Measurements from ENCODE around the gene BPTF. TPM values are rescaled to one million over a fixed set of nuclear protein-coding genes. Genes with fewer than 3 reads are reported as not detected.

BPTF gene, protein sequence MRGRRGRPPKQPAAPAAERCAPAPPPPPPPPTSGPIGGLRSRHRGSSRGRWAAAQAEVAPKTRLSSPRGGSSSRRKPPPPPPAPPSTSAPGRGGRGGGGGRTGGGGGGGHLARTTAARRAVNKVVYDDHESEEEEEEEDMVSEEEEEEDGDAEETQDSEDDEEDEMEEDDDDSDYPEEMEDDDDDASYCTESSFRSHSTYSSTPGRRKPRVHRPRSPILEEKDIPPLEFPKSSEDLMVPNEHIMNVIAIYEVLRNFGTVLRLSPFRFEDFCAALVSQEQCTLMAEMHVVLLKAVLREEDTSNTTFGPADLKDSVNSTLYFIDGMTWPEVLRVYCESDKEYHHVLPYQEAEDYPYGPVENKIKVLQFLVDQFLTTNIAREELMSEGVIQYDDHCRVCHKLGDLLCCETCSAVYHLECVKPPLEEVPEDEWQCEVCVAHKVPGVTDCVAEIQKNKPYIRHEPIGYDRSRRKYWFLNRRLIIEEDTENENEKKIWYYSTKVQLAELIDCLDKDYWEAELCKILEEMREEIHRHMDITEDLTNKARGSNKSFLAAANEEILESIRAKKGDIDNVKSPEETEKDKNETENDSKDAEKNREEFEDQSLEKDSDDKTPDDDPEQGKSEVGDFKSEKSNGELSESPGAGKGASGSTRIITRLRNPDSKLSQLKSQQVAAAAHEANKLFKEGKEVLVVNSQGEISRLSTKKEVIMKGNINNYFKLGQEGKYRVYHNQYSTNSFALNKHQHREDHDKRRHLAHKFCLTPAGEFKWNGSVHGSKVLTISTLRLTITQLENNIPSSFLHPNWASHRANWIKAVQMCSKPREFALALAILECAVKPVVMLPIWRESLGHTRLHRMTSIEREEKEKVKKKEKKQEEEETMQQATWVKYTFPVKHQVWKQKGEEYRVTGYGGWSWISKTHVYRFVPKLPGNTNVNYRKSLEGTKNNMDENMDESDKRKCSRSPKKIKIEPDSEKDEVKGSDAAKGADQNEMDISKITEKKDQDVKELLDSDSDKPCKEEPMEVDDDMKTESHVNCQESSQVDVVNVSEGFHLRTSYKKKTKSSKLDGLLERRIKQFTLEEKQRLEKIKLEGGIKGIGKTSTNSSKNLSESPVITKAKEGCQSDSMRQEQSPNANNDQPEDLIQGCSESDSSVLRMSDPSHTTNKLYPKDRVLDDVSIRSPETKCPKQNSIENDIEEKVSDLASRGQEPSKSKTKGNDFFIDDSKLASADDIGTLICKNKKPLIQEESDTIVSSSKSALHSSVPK (N-terminal part only)
- 10 to 100 TPM; 50.1 to 79.9 (median 69.4) TPM for total RNA-seq

DNA sequence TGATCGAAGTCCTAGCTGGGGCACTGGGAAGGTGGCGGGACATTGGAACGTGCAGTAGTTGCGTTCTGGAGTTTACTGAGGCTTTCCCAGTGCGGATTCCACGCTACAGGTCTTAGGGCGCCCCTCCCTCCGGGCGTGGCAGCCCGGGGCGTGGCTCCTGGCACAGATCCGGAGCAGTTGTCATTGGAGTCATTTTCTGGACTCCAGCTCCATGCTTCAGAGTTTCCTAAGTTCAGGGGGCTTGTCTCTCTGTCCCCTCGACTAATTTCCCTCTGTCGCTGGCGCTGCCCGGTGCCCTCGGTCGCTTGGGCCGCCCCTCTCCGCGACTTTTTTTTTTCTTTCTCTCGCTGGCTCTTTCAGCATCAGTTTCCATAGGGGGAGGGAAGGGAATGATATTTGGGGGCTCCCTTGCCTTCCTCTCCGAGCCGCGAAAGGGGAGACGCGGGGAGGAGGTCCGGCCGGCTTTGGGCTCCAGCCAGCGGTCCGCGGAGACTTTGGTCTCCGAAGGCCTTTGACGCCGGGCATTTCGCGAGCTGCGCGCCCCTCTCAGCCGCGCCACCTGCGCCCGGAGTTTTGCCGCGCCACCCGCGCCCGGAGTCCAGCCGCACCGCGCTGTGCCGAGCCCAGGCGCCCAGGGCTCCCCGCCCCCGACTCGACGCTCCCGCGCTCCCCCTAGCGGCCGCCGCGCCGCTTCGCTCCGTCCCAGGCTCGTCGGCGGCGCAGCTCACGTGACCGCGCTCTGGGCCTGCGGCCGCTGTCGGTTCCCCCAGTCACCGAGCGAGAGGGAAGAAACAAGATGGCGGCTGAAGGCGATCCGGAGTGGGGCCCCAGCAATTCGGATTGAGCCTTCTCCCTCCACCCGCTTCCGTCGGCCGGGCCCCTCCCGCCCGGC lies at the start of gene BPTF:
BPTF (plus strand) TSS at position 769 of the 892 bp plus-strand sequence. CDS start 222 bp downstream, outside the sequence.
- intact Hi-C loops (cut with DNase I; ENCODE audit: low total_unique reads) = no loop called here
- DNase-seq (ENCODE audit: low spot score in 2 of 2) = peak; percentile 85 to 98
- 1% methylated on average over 35 to 50 of the region's 88 CpGs for WGBS, 2 donors
- TF ChIP-seq, protein P1, sequence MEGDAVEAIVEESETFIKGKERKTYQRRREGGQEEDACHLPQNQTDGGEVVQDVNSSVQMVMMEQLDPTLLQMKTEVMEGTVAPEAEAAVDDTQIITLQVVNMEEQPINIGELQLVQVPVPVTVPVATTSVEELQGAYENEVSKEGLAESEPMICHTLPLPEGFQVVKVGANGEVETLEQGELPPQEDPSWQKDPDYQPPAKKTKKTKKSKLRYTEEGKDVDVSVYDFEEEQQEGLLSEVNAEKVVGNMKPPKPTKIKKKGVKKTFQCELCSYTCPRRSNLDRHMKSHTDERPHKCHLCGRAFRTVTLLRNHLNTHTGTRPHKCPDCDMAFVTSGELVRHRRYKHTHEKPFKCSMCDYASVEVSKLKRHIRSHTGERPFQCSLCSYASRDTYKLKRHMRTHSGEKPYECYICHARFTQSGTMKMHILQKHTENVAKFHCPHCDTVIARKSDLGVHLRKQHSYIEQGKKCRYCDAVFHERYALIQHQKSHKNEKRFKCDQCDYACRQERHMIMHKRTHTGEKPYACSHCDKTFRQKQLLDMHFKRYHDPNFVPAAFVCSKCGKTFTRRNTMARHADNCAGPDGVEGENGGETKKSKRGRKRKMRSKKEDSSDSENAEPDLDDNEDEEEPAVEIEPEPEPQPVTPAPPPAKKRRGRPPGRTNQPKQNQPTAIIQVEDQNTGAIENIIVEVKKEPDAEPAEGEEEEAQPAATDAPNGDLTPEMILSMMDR (IDR thresholded peaks at IDR 0.05) = peak in 1 of 3 donors; percentile 41
- peak in 1 of 2 donors; percentile 71 for TF ChIP-seq POLR2A (IDR thresholded peaks at IDR 0.05)
- H3K4me3 ChIP-seq (ENCODE audit: low read depth, poor library complexity, severe bottlenecking) = peak within 1 kb of the TSS; percentile 66

DNA sequence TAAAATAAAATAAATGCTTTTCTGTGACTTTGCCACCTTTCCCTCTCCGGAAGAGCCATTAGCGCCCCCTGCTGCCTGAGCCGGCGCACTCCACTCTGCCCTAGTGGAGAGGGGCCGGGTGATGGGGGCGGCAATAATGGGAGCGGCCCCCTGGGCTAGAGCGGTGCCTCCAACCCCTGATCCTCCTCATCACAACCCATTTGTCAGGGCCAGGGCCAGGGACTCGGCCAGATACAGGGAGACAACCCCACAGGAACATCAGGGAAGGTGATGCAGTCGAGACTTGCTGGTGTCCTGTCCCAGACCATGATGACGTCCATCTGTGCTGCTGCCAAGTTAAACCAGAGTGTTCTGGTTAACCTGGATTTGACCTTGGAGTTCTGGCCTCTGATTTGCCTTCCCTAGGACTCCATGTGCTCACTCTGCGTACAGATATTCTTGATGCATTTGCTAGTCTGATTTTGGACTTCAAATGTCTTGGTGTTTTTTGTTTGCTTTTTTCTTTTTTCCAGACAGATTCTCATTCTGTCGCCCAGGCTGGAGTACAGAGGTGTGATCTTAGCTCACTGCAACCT lies 46.1 kb upstream of the BPTF start:
- TF ChIP-seq, protein P1 (IDR thresholded peaks at IDR 0.05) = no peak
- TF ChIP-seq POLR2A (IDR thresholded peaks at IDR 0.05) = no peak
- H3K4me3 ChIP-seq (ENCODE audit: low read depth, poor library complexity, severe bottlenecking) = no peak overlapping the region
- no peak for DNase-seq (ENCODE audit: low spot score in 2 of 2)
- 28 to 32% methylated on average over 13 of the region's 13 CpGs for WGBS, 2 donors
- intact Hi-C loops (cut with DNase I; ENCODE audit: low total_unique reads) = no loop called here

- TF ChIP-seq POLR2A (IDR thresholded peaks at IDR 0.05) = no peak
- TF ChIP-seq, protein P1 (IDR thresholded peaks at IDR 0.05) = no peak
- intact Hi-C loops (cut with DNase I; ENCODE audit: low total_unique reads) = no loop called here
- WGBS, 2 donors = 73 to 81% methylated on average over 10 of the region's 10 CpGs
- H3K4me3 ChIP-seq (ENCODE audit: low read depth, poor library complexity, severe bottlenecking) = no peak overlapping the region
- no peak for DNase-seq (ENCODE audit: low spot score in 2 of 2)
Observed at GRCh38 chr17:67784364-67785121, 40.8 kb upstream of the BPTF start.

DNA sequence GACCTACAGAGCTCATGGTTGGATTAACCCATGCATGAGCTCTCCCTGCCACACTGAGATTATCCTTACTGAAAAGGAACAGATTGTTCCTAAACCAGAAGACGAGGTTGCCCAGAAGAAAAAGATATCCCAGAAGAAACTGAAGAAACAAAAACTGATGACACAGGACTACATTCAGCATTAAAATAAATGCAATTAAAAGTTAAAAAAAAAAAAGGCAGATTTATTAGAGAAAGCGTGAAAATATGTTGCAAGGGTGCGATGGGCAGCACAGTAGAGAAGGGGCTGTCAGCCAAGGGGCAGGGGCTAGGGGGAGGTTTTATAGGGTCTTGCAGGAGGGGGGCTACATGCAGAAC lies 40.2 kb upstream of the BPTF start:
- no peak overlapping the region for H3K4me3 ChIP-seq (ENCODE audit: low read depth, poor library complexity, severe bottlenecking)
- DNase-seq (ENCODE audit: low spot score in 2 of 2) = no peak
- WGBS, 2 donors = 84 to 94% methylated on average over 3 of the region's 3 CpGs
- intact Hi-C loops (cut with DNase I; ENCODE audit: low total_unique reads) = no loop called here
- TF ChIP-seq POLR2A (IDR thresholded peaks at IDR 0.05) = no peak
- TF ChIP-seq, protein P1 (IDR thresholded peaks at IDR 0.05) = no peak

Measured in lower leg skin (tissue), 4 donors.